ENCODE measurements around the gene ADIPOR2.

The ADIPOR2 gene

GRCh38 chr12:1768615-1769014 is 77.7 kb downstream of the ADIPOR2 start:
- no peak for DNase-seq (ENCODE audit: extremely low read depth in 1 of 2, low read depth in 1 of 2)

- no peak for DNase-seq (ENCODE audit: extremely low read depth in 1 of 2, low read depth in 1 of 2)
Observed at GRCh38 chr12:1769809-1770494, 79.1 kb downstream of the ADIPOR2 start.

- DNase-seq (ENCODE audit: extremely low read depth in 1 of 2, low read depth in 1 of 2): no peak
Observed at GRCh38 chr12:1773937-1774655, 83.2 kb downstream of the ADIPOR2 start.

GRCh38 chr12:1776170-1776921 is 85.5 kb downstream of the ADIPOR2 start:
- no peak for DNase-seq (ENCODE audit: extremely low read depth in 1 of 2, low read depth in 1 of 2)

GRCh38 chr12:1777798-1778197 is 86.9 kb downstream of the ADIPOR2 start:
- no peak for DNase-seq (ENCODE audit: extremely low read depth in 1 of 2, low read depth in 1 of 2)

GRCh38 chr12:1778911-1779310 is 88.0 kb downstream of the ADIPOR2 start:
- no peak for DNase-seq (ENCODE audit: extremely low read depth in 1 of 2, low read depth in 1 of 2)

GRCh38 chr12:1779783-1780182 is 88.9 kb downstream of the ADIPOR2 start:
- DNase-seq (ENCODE audit: extremely low read depth in 1 of 2, low read depth in 1 of 2): no peak

- no peak for DNase-seq (ENCODE audit: extremely low read depth in 1 of 2, low read depth in 1 of 2)
Observed at GRCh38 chr12:1781772-1782171, 90.9 kb downstream of the ADIPOR2 start.

GRCh38 chr12:1782215-1782614 is 91.3 kb downstream of the ADIPOR2 start:
- no peak for DNase-seq (ENCODE audit: extremely low read depth in 1 of 2, low read depth in 1 of 2)

- DNase-seq (ENCODE audit: extremely low read depth in 1 of 2, low read depth in 1 of 2): no peak
Observed at GRCh38 chr12:1787714-1788113, 96.8 kb downstream of the ADIPOR2 start.

- DNase-seq (ENCODE audit: extremely low read depth in 1 of 2, low read depth in 1 of 2): no peak
Observed at GRCh38 chr12:1790444-1790843, 99.6 kb downstream of the ADIPOR2 start.

GRCh38 chr12:1791104-1791841 is 100.4 kb downstream of the ADIPOR2 start:
- DNase-seq (ENCODE audit: extremely low read depth in 1 of 2, low read depth in 1 of 2): peak in 1 of 2 donors; percentile 44

- no peak for DNase-seq (ENCODE audit: extremely low read depth in 1 of 2, low read depth in 1 of 2)
Observed at GRCh38 chr12:1792406-1792805, 101.5 kb downstream of the ADIPOR2 start.

- no peak for DNase-seq (ENCODE audit: extremely low read depth in 1 of 2, low read depth in 1 of 2)
Observed at GRCh38 chr12:1793426-1794210, 102.7 kb downstream of the ADIPOR2 start.

- DNase-seq (ENCODE audit: extremely low read depth in 1 of 2, low read depth in 1 of 2): no peak
Observed at GRCh38 chr12:1794440-1795090, 103.7 kb downstream of the ADIPOR2 start.

GRCh38 chr12:1795221-1795784 is 104.4 kb downstream of the ADIPOR2 start:
- DNase-seq (ENCODE audit: extremely low read depth in 1 of 2, low read depth in 1 of 2): no peak

- peak; percentile 88 to 93 for DNase-seq (ENCODE audit: extremely low read depth in 1 of 2, low read depth in 1 of 2)
Observed at GRCh38 chr12:1795785-1796514, 105.1 kb downstream of the ADIPOR2 start.

- DNase-seq (ENCODE audit: extremely low read depth in 1 of 2, low read depth in 1 of 2): no peak
Observed at GRCh38 chr12:1796515-1797010, 105.7 kb downstream of the ADIPOR2 start.
